ENCODE results near the gene SEMA3D.

DNA sequence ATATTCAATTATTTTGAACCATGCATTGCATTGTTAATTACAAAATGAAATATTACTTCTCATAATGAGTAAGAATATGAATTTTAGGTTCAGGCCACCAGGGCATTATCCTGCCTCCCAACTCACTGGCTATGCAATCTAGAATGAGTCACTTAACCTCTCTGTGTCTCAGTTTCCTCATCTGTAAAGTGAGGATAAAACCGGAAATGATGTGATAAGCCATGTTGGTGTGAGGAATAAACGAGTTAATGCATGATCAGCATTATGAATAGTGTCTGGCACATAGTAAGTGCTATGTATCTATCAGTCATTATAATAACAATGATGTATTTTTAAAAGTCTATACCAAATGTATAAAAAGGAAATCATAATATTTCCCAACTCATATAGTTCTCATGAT, 85.5 kb downstream of the SEMA3D start:
- TF ChIP-seq, protein P1, sequence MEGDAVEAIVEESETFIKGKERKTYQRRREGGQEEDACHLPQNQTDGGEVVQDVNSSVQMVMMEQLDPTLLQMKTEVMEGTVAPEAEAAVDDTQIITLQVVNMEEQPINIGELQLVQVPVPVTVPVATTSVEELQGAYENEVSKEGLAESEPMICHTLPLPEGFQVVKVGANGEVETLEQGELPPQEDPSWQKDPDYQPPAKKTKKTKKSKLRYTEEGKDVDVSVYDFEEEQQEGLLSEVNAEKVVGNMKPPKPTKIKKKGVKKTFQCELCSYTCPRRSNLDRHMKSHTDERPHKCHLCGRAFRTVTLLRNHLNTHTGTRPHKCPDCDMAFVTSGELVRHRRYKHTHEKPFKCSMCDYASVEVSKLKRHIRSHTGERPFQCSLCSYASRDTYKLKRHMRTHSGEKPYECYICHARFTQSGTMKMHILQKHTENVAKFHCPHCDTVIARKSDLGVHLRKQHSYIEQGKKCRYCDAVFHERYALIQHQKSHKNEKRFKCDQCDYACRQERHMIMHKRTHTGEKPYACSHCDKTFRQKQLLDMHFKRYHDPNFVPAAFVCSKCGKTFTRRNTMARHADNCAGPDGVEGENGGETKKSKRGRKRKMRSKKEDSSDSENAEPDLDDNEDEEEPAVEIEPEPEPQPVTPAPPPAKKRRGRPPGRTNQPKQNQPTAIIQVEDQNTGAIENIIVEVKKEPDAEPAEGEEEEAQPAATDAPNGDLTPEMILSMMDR (IDR thresholded peaks at IDR 0.05): no peak
- no peak for TF ChIP-seq POLR2A (IDR thresholded peaks at IDR 0.05)
